ENCODE measurements around the gene MFSD11.

The MFSD11 gene

DNA sequence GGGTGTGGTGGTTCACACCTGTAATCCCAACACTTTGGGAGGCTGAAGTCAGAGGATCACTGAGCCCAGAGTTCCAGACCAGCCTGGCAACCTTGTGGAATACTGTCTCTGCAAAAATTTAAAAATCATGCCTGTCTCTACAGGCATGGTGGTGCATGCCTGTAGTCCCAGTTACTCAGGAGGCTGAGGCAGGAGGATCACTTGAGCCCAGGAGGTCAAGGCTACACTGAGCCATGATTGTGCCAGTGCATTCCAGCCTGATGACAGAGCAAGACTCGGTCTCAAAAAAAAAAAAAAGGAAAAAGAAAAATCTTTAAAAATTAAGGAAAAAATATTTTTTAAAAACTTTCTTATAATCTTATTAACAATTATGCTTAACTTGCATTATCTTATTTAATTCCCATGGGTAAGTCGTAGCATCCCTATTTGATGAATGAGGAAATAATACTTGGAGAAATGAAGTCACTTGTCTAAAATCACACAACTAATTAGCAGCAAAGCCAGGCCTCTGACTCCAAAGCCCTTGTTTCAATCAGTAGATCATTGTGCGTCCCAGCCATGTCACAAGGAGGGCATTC is 13.6 kb downstream of the MFSD11 start:
- H3K36me3 ChIP-seq (ENCODE audit: control insufficient read depth in 1 of 2, insufficient read depth in 2 of 2, low read depth in 1 of 2, low read length in 2 of 2), result peaks cover 12 to 49% of the 10 kb centered on the region in 2 experiments
- H3K14ac ChIP-seq (ENCODE audit: low read length in 2 of 2), result no peak overlapping the region
- no peak overlapping the region for H4K91ac ChIP-seq (ENCODE audit: low read length)
- H2BK5ac ChIP-seq (ENCODE audit: low read depth, low read length, poor library complexity, severe bottlenecking), result no peak overlapping the region
- H3K4ac ChIP-seq (ENCODE audit: low read depth in 1 of 2, low read length in 2 of 2), result no peak overlapping the region
- H2AK5ac ChIP-seq (ENCODE audit: low read length, severe bottlenecking), result no peak overlapping the region
- H3K27ac ChIP-seq (ENCODE audit: low read length, poor library complexity, severe bottlenecking), result no peak overlapping the region
- no peak overlapping the region for H3K9ac ChIP-seq (ENCODE audit: low read length)
- DNase-seq, result no peak
- no peak overlapping the region for H2BK15ac ChIP-seq (ENCODE audit: low read depth, poor library complexity, severe bottlenecking)
- no peak overlapping the region for H2BK12ac ChIP-seq (ENCODE audit: low read length in 2 of 2)
- H3K4me2 ChIP-seq (ENCODE audit: low read length, poor library complexity, severe bottlenecking), result no peak overlapping the region
- H3K4me3 ChIP-seq (ENCODE audit: insufficient read depth in 1 of 2, low read depth in 1 of 2, low read length in 2 of 2), result no peak overlapping the region
- H2AFZ ChIP-seq (ENCODE audit: low read depth, low read length), result no peak overlapping the region
- H3K18ac ChIP-seq (ENCODE audit: low read depth in 1 of 2, low read length in 2 of 2), result no peak overlapping the region
- WGBS, result 100% methylated on average over 1 of the region's 3 CpGs
- no peaks in the 10 kb centered on the region for H3K9me3 ChIP-seq (ENCODE audit: control insufficient read depth, low read length)
- peaks cover 2% of the 10 kb centered on the region for H3K79me1 ChIP-seq (replicated peaks; ENCODE audit: low read length, poor library complexity, severe bottlenecking)
- peaks cover 4% of the 10 kb centered on the region for H3K4me1 ChIP-seq (ENCODE audit: control insufficient read depth, insufficient read depth, low read depth, low read length)
- no peak overlapping the region for H2BK120ac ChIP-seq (ENCODE audit: low read depth, low read length)
- H3K27me3 ChIP-seq (ENCODE audit: control insufficient read depth in 1 of 2, insufficient read depth in 1 of 2, low read length in 2 of 2), result no peaks in the 10 kb centered on the region
- no peak overlapping the region for H4K8ac ChIP-seq (ENCODE audit: low read length)
- no peak overlapping the region for H3K23ac ChIP-seq (ENCODE audit: low read length in 2 of 2)

GRCh38 chr17:76752006-76752405 is 14.1 kb downstream of the MFSD11 start:
- H3K4me1 ChIP-seq (ENCODE audit: control insufficient read depth, insufficient read depth, low read depth, low read length), result peaks cover 4% of the 10 kb centered on the region
- no peak overlapping the region for H3K23ac ChIP-seq (ENCODE audit: low read length in 2 of 2)
- H3K14ac ChIP-seq (ENCODE audit: low read length in 2 of 2), result no peak overlapping the region
- H3K27me3 ChIP-seq (ENCODE audit: control insufficient read depth in 1 of 2, insufficient read depth in 1 of 2, low read length in 2 of 2), result no peaks in the 10 kb centered on the region
- no peak overlapping the region for H3K4ac ChIP-seq (ENCODE audit: low read depth in 1 of 2, low read length in 2 of 2)
- H3K4me2 ChIP-seq (ENCODE audit: low read length, poor library complexity, severe bottlenecking), result no peak overlapping the region
- H2BK120ac ChIP-seq (ENCODE audit: low read depth, low read length), result no peak overlapping the region
- H2BK15ac ChIP-seq (ENCODE audit: low read depth, poor library complexity, severe bottlenecking), result no peak overlapping the region
- no peak overlapping the region for H4K91ac ChIP-seq (ENCODE audit: low read length)
- H3K79me1 ChIP-seq (replicated peaks; ENCODE audit: low read length, poor library complexity, severe bottlenecking), result peaks cover 1% of the 10 kb centered on the region
- peaks cover 12 to 48% of the 10 kb centered on the region in 2 experiments for H3K36me3 ChIP-seq (ENCODE audit: control insufficient read depth in 1 of 2, insufficient read depth in 2 of 2, low read depth in 1 of 2, low read length in 2 of 2)
- no peak overlapping the region for H4K8ac ChIP-seq (ENCODE audit: low read length)
- no peak overlapping the region for H3K4me3 ChIP-seq (ENCODE audit: insufficient read depth in 1 of 2, low read depth in 1 of 2, low read length in 2 of 2)
- DNase-seq, result no peak
- no peak overlapping the region for H3K27ac ChIP-seq (ENCODE audit: low read length, poor library complexity, severe bottlenecking)
- no peaks in the 10 kb centered on the region for H3K9me3 ChIP-seq (ENCODE audit: control insufficient read depth, low read length)
- no peak overlapping the region for H2BK5ac ChIP-seq (ENCODE audit: low read depth, low read length, poor library complexity, severe bottlenecking)
- no peak overlapping the region for H2AK5ac ChIP-seq (ENCODE audit: low read length, severe bottlenecking)
- H3K18ac ChIP-seq (ENCODE audit: low read depth in 1 of 2, low read length in 2 of 2), result no peak overlapping the region
- no peak overlapping the region for H3K9ac ChIP-seq (ENCODE audit: low read length)
- H2BK12ac ChIP-seq (ENCODE audit: low read length in 2 of 2), result no peak overlapping the region
- H2AFZ ChIP-seq (ENCODE audit: low read depth, low read length), result no peak overlapping the region
- WGBS, result 91% methylated on average over 4 of the region's 4 CpGs

GRCh38 chr17:76753061-76753961 is 15.4 kb downstream of the MFSD11 start:
- no peak for DNase-seq
- H3K4me2 ChIP-seq (ENCODE audit: low read length, poor library complexity, severe bottlenecking), result no peak overlapping the region
- H3K4me1 ChIP-seq (ENCODE audit: control insufficient read depth, insufficient read depth, low read depth, low read length), result peaks cover 6% of the 10 kb centered on the region
- H2AFZ ChIP-seq (ENCODE audit: low read depth, low read length), result no peak overlapping the region
- 94% methylated on average over 11 of the region's 12 CpGs for WGBS
- H2BK120ac ChIP-seq (ENCODE audit: low read depth, low read length), result no peak overlapping the region
- no peaks in the 10 kb centered on the region for H3K79me1 ChIP-seq (replicated peaks; ENCODE audit: low read length, poor library complexity, severe bottlenecking)
- H2AK5ac ChIP-seq (ENCODE audit: low read length, severe bottlenecking), result no peak overlapping the region
- H3K23ac ChIP-seq (ENCODE audit: low read length in 2 of 2), result no peak overlapping the region
- H3K4me3 ChIP-seq (ENCODE audit: insufficient read depth in 1 of 2, low read depth in 1 of 2, low read length in 2 of 2), result no peak overlapping the region
- no peak overlapping the region for H3K9ac ChIP-seq (ENCODE audit: low read length)
- H2BK5ac ChIP-seq (ENCODE audit: low read depth, low read length, poor library complexity, severe bottlenecking), result no peak overlapping the region
- H3K14ac ChIP-seq (ENCODE audit: low read length in 2 of 2), result no peak overlapping the region
- no peak overlapping the region for H2BK15ac ChIP-seq (ENCODE audit: low read depth, poor library complexity, severe bottlenecking)
- peaks cover 7 to 57% of the 10 kb centered on the region in 2 experiments for H3K36me3 ChIP-seq (ENCODE audit: control insufficient read depth in 1 of 2, insufficient read depth in 2 of 2, low read depth in 1 of 2, low read length in 2 of 2)
- no peaks in the 10 kb centered on the region for H3K9me3 ChIP-seq (ENCODE audit: control insufficient read depth, low read length)
- H3K27ac ChIP-seq (ENCODE audit: low read length, poor library complexity, severe bottlenecking), result no peak overlapping the region
- no peak overlapping the region for H2BK12ac ChIP-seq (ENCODE audit: low read length in 2 of 2)
- no peak overlapping the region for H4K91ac ChIP-seq (ENCODE audit: low read length)
- no peak overlapping the region for H4K8ac ChIP-seq (ENCODE audit: low read length)
- no peak overlapping the region for H3K4ac ChIP-seq (ENCODE audit: low read depth in 1 of 2, low read length in 2 of 2)
- H3K18ac ChIP-seq (ENCODE audit: low read depth in 1 of 2, low read length in 2 of 2), result no peak overlapping the region
- H3K27me3 ChIP-seq (ENCODE audit: control insufficient read depth in 1 of 2, insufficient read depth in 1 of 2, low read length in 2 of 2), result no peaks in the 10 kb centered on the region

DNA sequence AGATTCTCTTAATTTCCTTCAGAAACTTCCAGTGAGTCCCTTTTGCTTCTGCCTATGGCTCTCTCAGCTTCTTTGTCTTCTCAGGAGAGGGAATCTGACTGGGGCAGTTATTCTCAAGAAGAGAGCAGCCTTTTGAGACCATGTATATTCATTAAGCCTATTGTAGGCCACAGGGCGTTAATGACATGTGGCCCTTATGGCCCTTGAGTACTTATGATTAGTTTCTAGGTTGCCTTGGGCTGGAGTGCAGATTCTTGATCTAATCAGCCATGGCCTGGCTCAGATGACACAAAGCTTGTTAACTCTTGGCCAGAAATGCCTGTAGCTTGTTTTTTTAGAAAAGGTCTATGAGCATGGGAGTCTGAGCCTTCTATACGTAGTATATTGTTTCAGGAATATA is 17.4 kb downstream of the MFSD11 start:
- Histone ChIP-seq H3K9ac (ENCODE audit: low read length) (no peak overlapping the region), H4K8ac (ENCODE audit: low read length) (no peak overlapping the region), H3K4me3 (ENCODE audit: insufficient read depth in 1 of 2, low read depth in 1 of 2, low read length in 2 of 2) (no peak overlapping the region), H3K18ac (ENCODE audit: low read depth in 1 of 2, low read length in 2 of 2) (no peak overlapping the region), H2BK120ac (ENCODE audit: low read depth, low read length) (no peak overlapping the region), H2AFZ (ENCODE audit: low read depth, low read length) (no peak overlapping the region), H2BK12ac (ENCODE audit: low read length in 2 of 2) (no peak overlapping the region), H2BK15ac (ENCODE audit: low read depth, poor library complexity, severe bottlenecking) (no peak overlapping the region), H3K79me1 (replicated peaks; ENCODE audit: low read length, poor library complexity, severe bottlenecking) (no peaks in the 10 kb centered on the region), H3K9me3 (ENCODE audit: control insufficient read depth, low read length) (no peaks in the 10 kb centered on the region), H3K36me3 (ENCODE audit: control insufficient read depth in 1 of 2, insufficient read depth in 2 of 2, low read depth in 1 of 2, low read length in 2 of 2) (peaks cover 7 to 56% of the 10 kb centered on the region in 2 experiments), H4K91ac (ENCODE audit: low read length) (no peak overlapping the region), H3K27ac (ENCODE audit: low read length, poor library complexity, severe bottlenecking) (no peak overlapping the region), H3K4ac (ENCODE audit: low read depth in 1 of 2, low read length in 2 of 2) (no peak overlapping the region), H3K27me3 (ENCODE audit: control insufficient read depth in 1 of 2, insufficient read depth in 1 of 2, low read length in 2 of 2) (no peaks in the 10 kb centered on the region), H2BK5ac (ENCODE audit: low read depth, low read length, poor library complexity, severe bottlenecking) (no peak overlapping the region), H3K23ac (ENCODE audit: low read length in 2 of 2) (no peak overlapping the region), H3K4me2 (ENCODE audit: low read length, poor library complexity, severe bottlenecking) (no peak overlapping the region), H3K14ac (ENCODE audit: low read length in 2 of 2) (no peak overlapping the region), H2AK5ac (ENCODE audit: low read length, severe bottlenecking) (no peak overlapping the region), H3K4me1 (ENCODE audit: control insufficient read depth, insufficient read depth, low read depth, low read length) (peaks cover 6% of the 10 kb centered on the region)
- no peak for DNase-seq
- WGBS, result 97% methylated on average over 1 of the region's 2 CpGs
